Neural progenitor cell (in vitro differentiated cells): ENCODE data around the gene LRRC1. TPM values are rescaled to one million over a fixed set of nuclear protein-coding genes. Genes with fewer than 3 reads are reported as not detected.

Source experiments
- DNase-seq: peaks from one replicate; pipeline ENCODE4 v3.0.0-alpha.2; 2016; ENCODE audit warnings: low spot score
- H2AFZ ChIP-seq: fragments of 200-600 bp; sonication (generic); replicated peaks from 2 replicates; pipeline ENCODE4 v1.6.1; 2016; ENCODE audit warnings: antibody characterized with exemption
- H3F3A ChIP-seq: fragments of 200-600 bp; sonication (generic); 2 replicates; pipeline ENCODE4 v1.6.1; 2016; ENCODE audit warnings: antibody characterized with exemption, low read depth
- H3K27ac ChIP-seq: fragments of 200-600 bp; sonication (generic); 2 replicates; pipeline ENCODE4 v1.5.1; 2016; ENCODE audit warnings: mild to moderate bottlenecking
- H3K27me3 ChIP-seq: fragments of 200-600 bp; sonication (generic); 2 replicates; pipeline ENCODE4 v1.6.1; 2016; ENCODE audit warnings: mild to moderate bottlenecking, moderate library complexity
- H3K36me3 ChIP-seq: fragments of 200-600 bp; sonication (generic); 2 replicates; pipeline ENCODE4 v1.5.1; 2016
- H3K4me1 ChIP-seq: fragments of 200-600 bp; sonication (generic); 2 replicates; pipeline ENCODE4 v1.6.1; 2016; ENCODE audit warnings: mixed run types
- H3K4me2 ChIP-seq: fragments of 200-600 bp; sonication (generic); 2 replicates; pipeline ENCODE4 v1.6.1; 2016
- H3K4me3 ChIP-seq: fragments of 200-600 bp; sonication (generic); 2 replicates; pipeline ENCODE4 v1.5.1; 2016
- H3K79me2 ChIP-seq: fragments of 200-600 bp; sonication (generic); 2 replicates; pipeline ENCODE4 v1.6.1; 2016; ENCODE audit warnings: low read depth
- H3K9ac ChIP-seq: fragments of 200-600 bp; sonication (generic); 2 replicates; pipeline ENCODE4 v1.6.1; 2016
- H3K9me3 ChIP-seq: fragments of 200-600 bp; sonication (generic); 2 replicates; pipeline ENCODE4 v1.5.1; 2016; ENCODE audit warnings: low read depth
- H4K20me1 ChIP-seq: fragments of 200-600 bp; sonication (generic); 2 replicates; pipeline ENCODE4 v1.6.1; 2016; ENCODE audit warnings: low read depth
- H3K27ac Mint-ChIP-seq: 3 replicates; pipeline ENCODE4 v1.8.0; 2021; ENCODE audit warnings: mixed read lengths
- H3K27me3 Mint-ChIP-seq: 2 replicates; pipeline ENCODE4 v1.8.0; 2022; ENCODE audit warnings: low read depth, mild to moderate bottlenecking, inconsistent platforms, moderate library complexity, mixed read lengths; ENCODE audit not compliant: insufficient read depth
- H3K36me3 Mint-ChIP-seq: 3 replicates; pipeline ENCODE4 v1.8.0; 2021; ENCODE audit warnings: mixed read lengths
- H3K4me1 Mint-ChIP-seq: 3 replicates; pipeline ENCODE4 v1.8.0; 2021; ENCODE audit warnings: mixed read lengths
- H3K4me3 Mint-ChIP-seq: 3 replicates; pipeline ENCODE4 v1.8.0; 2021; ENCODE audit warnings: mild to moderate bottlenecking, moderate library complexity, mixed read lengths
- H3K9me3 Mint-ChIP-seq: 3 replicates; pipeline ENCODE4 v1.8.0; 2020; ENCODE audit warnings: mixed read lengths
- EZH2 ChIP-seq: fragments of 200-600 bp; sonication (generic); IDR thresholded peaks from 2 replicates; pipeline ENCODE4 v1.6.1; 2017; ENCODE audit warnings: antibody characterized with exemption, mild to moderate bottlenecking, moderate library complexity
- EZH2phosphoT487 ChIP-seq: fragments of 200-600 bp; sonication (generic); IDR thresholded peaks from 2 replicates; pipeline ENCODE4 v1.6.1; 2017; ENCODE audit warnings: antibody characterized with exemption
- total RNA-seq: library from RNA; depleted of rRNA; stranded (reverse); fragments of >200 nt; gene quantifications from 2 replicates; pipeline ENCODE4 v1.2.3, GENCODE V29; 2015; ENCODE audit warnings: low replicate concordance
- TF ChIP-seq, protein P1 (sequence below): fragments of 200-600 bp; sonication (generic); IDR thresholded peaks from 2 replicates; pipeline ENCODE4 v1.5.1; 2017; ENCODE audit warnings: antibody characterized with exemption, mild to moderate bottlenecking

LRRC1 gene
- total RNA-seq, 1 donor from 2014 or later: 14.0 TPM

DNA sequence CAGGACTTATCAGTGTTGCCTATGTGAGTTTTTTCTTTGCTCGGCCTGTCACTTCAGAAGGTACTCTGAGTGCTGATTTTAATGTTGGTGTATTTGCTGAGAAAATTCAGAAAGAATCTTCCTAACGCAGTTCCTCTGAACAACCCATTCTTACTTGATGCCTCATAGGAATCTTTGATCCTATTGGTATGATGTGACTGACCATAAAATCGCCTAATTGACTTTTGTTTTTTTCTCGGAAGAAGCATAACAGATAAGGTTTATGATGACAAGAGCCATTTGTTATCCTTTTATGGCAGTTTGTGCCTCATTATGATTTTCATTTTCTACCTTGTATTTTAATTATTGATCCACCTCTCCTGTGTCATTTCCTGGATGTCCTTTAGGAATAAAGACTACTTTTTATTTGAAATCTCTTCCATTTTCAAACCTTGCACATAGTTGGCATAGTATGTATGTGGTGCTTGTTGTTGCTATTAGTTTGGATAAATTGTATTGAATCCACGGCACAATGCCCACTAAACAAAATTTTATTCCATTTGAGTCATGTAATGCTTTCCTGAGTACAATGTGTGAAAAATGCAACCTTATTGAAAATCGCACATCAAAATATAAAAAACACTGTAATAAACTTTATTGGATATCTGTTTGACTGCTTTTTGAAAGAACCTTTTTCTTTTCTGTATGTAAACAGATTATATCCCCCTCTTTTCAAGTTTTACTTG is 37.3 kb downstream of the LRRC1 start:
- peaks cover 31% of the 10 kb centered on the region for H3K4me1 Mint-ChIP-seq
- Histone ChIP-seq H3K27me3 (no peaks in the 10 kb centered on the region), H3F3A (no peaks in the 10 kb centered on the region), H3K4me2 (no peak overlapping the region), H4K20me1 (no peaks in the 10 kb centered on the region), H3K4me3 (no peak overlapping the region), H3K79me2 (peaks cover 9% of the 10 kb centered on the region), H3K27ac (no peak overlapping the region), H3K9me3 (no peaks in the 10 kb centered on the region), H3K4me1 (peaks cover 20% of the 10 kb centered on the region), H3K9ac (no peak overlapping the region), H3K36me3 (no peaks in the 10 kb centered on the region), H2AFZ (no peak overlapping the region)
- TF ChIP-seq EZH2phosphoT487: no peak
- TF ChIP-seq, protein P1, sequence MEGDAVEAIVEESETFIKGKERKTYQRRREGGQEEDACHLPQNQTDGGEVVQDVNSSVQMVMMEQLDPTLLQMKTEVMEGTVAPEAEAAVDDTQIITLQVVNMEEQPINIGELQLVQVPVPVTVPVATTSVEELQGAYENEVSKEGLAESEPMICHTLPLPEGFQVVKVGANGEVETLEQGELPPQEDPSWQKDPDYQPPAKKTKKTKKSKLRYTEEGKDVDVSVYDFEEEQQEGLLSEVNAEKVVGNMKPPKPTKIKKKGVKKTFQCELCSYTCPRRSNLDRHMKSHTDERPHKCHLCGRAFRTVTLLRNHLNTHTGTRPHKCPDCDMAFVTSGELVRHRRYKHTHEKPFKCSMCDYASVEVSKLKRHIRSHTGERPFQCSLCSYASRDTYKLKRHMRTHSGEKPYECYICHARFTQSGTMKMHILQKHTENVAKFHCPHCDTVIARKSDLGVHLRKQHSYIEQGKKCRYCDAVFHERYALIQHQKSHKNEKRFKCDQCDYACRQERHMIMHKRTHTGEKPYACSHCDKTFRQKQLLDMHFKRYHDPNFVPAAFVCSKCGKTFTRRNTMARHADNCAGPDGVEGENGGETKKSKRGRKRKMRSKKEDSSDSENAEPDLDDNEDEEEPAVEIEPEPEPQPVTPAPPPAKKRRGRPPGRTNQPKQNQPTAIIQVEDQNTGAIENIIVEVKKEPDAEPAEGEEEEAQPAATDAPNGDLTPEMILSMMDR: no peak
- no peak for TF ChIP-seq EZH2
- no peak for DNase-seq
- peaks cover 3% of the 10 kb centered on the region for H3K27me3 Mint-ChIP-seq
- peaks cover 2% of the 10 kb centered on the region for H3K36me3 Mint-ChIP-seq
- H3K4me3 Mint-ChIP-seq: no peak overlapping the region
- no peaks in the 10 kb centered on the region for H3K9me3 Mint-ChIP-seq
- H3K27ac Mint-ChIP-seq: no peak overlapping the region

- H3K27me3 Mint-ChIP-seq: peaks cover 3% of the 10 kb centered on the region
- H3K4me1 Mint-ChIP-seq: peaks cover 42% of the 10 kb centered on the region
- no peak for TF ChIP-seq EZH2phosphoT487
- TF ChIP-seq, protein P1: no peak
- TF ChIP-seq EZH2: no peak
- no peak overlapping the region for H3K4me3 Mint-ChIP-seq
- no peak for DNase-seq
- H3K4me2 ChIP-seq: no peak overlapping the region
- no peaks in the 10 kb centered on the region for H3K27me3 ChIP-seq
- H3K9me3 Mint-ChIP-seq: no peaks in the 10 kb centered on the region
- H3K27ac ChIP-seq: no peak overlapping the region
- H3F3A ChIP-seq: peaks cover 10% of the 10 kb centered on the region
- no peaks in the 10 kb centered on the region for H3K9me3 ChIP-seq
- H3K27ac Mint-ChIP-seq: peak overlapping the region; percentile 39
- peaks cover 2% of the 10 kb centered on the region for H3K36me3 Mint-ChIP-seq
- H3K4me3 ChIP-seq: no peak overlapping the region
- H3K9ac ChIP-seq: no peak overlapping the region
- H2AFZ ChIP-seq: no peak overlapping the region
- no peaks in the 10 kb centered on the region for H4K20me1 ChIP-seq
- H3K36me3 ChIP-seq: no peaks in the 10 kb centered on the region
- peaks cover 28% of the 10 kb centered on the region for H3K4me1 ChIP-seq
- peaks cover 9% of the 10 kb centered on the region for H3K79me2 ChIP-seq
Measured at GRCh38 chr6:53833155-53833554, 38.4 kb downstream of the LRRC1 start.

DNA sequence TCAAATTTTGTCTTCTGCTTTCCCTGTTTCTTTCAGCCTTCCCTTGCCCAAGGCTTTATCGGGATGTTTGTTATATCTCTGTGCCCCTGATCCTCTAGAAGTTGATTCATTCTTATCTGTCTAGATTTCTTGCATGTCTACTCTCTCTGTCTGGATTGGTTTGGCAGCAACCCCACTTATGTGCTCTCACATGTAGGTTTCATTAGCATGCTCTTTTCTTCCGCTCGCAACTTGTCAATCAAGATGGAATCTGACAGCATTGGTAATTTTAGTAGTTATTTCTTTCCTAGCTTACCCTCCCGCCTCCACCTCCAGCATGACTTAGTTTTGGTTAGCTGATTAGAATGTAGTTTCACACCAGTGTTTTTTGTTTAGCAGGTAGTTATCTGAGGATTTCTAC is 39.3 kb downstream of the LRRC1 start:
- Histone ChIP-seq H3K9ac (no peak overlapping the region), H3K27ac (no peak overlapping the region), H3K4me2 (no peak overlapping the region), H3K4me3 (no peak overlapping the region), H2AFZ (no peak overlapping the region), H3K9me3 (no peaks in the 10 kb centered on the region), H3K36me3 (no peaks in the 10 kb centered on the region), H3K27me3 (no peaks in the 10 kb centered on the region), H3F3A (peaks cover 20% of the 10 kb centered on the region), H3K79me2 (peaks cover 9% of the 10 kb centered on the region), H3K4me1 (peaks cover 38% of the 10 kb centered on the region), H4K20me1 (no peaks in the 10 kb centered on the region)
- TF ChIP-seq, protein P1: no peak
- TF ChIP-seq EZH2phosphoT487 (no peak), EZH2 (no peak)
- no peak overlapping the region for H3K4me3 Mint-ChIP-seq
- H3K9me3 Mint-ChIP-seq: no peaks in the 10 kb centered on the region
- peaks cover 2% of the 10 kb centered on the region for H3K36me3 Mint-ChIP-seq
- peaks cover 47% of the 10 kb centered on the region for H3K4me1 Mint-ChIP-seq
- peak overlapping the region; percentile 9 for H3K27ac Mint-ChIP-seq
- peaks cover 3% of the 10 kb centered on the region for H3K27me3 Mint-ChIP-seq
- no peak for DNase-seq
